ENCODE results near the gene ADGRE1.

- no peak for TF ChIP-seq CTCF (tag by site-specific recombination; IDR thresholded peaks at IDR 0.05)
- no peak for TF ChIP-seq ZNF529 (tag by site-specific recombination; IDR thresholded peaks at IDR 0.05; ENCODE audit: insufficient replicate concordance)
Observed at GRCh38 chr19:6903446-6903845, 16.1 kb downstream of the ADGRE1 start.
